Jurkat, Clone E6-1 (cell line): ENCODE data around the gene DPM1.
"Not testable (repeated sequence)": the region's sequence is repeated elsewhere in the genome, so short reads cannot be mapped to it uniquely, and the experiment has no call there.

Source experiments
- DNase-seq: peaks from one replicate; pipeline ENCODE4 v3.0.0-alpha.2; 2011; ENCODE audit warnings: low read depth, low spot score
- H3K4me3 ChIP-seq: 2 replicates; pipeline ENCODE4 v1.5.1; 2011; ENCODE audit warnings: mild to moderate bottlenecking, low read length, control low read depth, moderate library complexity

Gene DPM1

DNA sequence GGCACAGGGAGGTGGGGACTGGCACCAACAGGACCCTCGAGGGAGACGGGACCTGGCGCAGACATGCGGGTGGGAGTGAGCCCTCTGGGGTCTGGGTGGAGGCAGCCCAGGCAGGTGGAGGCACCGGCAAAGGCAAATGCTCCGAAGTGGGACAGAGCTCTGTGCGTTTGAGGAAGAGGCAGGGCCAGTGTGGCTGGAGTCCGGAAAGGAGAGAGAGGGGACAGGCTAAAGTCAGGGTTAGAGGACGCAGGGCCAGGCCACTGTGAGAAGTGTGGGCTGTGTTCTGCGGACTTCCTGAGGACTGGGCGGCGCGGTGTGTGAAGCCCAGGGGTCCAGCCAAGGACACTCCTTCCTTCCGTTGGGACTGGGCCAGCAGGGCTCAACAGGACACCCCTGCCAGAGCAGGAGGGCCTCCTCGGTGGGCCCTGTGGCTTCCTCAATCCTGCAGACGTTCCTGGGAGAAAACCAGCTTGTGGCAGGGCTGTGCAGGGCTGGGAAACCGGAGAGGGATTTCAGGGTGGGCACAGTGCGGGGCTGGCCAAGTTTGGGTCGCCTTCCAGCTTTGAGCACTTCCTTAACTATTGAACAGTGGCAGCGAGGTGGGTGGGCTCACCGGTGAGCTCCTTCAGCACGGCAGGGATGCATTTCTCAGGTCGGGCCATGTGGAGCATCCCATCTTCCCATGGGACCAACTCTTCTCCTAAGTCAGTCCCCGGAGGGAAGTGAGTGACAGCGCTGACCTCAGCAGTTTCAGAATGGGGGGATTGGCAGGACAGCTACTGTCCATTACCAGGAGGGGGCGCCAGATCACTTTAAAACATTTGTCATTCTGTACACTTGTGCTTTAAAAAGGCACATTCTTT lies 22.8 kb upstream of the DPM1 start:
- DNase-seq, result peak; percentile 47
- no peak overlapping the region for H3K4me3 ChIP-seq

DNA sequence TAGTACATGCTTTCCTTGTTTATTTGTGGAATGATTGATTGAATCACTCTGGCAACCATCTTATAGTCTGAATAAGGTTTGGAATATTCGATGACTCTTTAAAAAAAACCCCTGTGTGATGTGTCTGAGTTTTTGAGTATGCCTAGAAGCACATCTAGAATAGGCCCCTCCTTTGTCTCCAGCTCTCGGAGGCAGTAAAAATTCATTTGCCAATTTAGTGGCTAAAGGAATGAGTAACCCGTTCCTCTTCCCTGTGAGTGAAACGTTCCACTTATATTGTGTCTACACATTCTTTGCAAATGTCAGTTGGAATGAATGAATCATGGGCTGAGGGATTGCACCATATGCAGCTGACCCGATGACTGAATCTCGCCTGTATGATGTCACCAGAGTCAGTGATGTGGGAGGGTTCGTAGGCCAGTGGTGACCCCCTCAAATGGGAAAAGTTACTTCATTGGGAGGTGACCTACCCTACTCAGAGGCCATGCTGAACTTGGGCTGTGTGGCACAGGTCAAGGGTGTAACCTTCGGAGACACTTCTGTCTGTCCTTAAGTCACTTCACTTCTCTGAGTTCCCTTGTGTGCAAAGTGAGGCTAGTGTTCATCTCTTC lies 21.8 kb upstream of the DPM1 start:
- DNase-seq, result no peak
- no peak overlapping the region for H3K4me3 ChIP-seq

DNA sequence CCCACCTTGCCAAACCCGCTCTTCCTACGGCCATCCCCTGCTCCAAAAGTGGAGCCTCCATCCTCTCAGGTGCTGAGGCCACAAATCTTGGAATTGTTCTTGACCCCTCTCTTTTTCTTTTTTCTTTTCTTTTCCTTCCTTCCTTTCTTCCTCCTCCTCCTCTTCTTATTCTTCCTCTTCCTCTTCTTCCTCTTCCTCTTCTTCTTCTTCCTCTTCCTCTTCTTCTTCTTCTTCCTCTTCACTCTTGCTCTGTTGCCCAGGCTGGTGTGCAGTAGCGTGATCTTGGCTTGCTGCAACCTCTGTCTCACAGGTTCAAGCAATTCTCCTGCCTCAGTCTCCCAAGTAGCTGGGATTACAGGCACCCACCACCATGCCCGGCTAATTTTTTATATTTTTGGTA lies 20.2 kb upstream of the DPM1 start:
- not testable (repeated sequence) for DNase-seq, H3K4me3 ChIP-seq

DNA sequence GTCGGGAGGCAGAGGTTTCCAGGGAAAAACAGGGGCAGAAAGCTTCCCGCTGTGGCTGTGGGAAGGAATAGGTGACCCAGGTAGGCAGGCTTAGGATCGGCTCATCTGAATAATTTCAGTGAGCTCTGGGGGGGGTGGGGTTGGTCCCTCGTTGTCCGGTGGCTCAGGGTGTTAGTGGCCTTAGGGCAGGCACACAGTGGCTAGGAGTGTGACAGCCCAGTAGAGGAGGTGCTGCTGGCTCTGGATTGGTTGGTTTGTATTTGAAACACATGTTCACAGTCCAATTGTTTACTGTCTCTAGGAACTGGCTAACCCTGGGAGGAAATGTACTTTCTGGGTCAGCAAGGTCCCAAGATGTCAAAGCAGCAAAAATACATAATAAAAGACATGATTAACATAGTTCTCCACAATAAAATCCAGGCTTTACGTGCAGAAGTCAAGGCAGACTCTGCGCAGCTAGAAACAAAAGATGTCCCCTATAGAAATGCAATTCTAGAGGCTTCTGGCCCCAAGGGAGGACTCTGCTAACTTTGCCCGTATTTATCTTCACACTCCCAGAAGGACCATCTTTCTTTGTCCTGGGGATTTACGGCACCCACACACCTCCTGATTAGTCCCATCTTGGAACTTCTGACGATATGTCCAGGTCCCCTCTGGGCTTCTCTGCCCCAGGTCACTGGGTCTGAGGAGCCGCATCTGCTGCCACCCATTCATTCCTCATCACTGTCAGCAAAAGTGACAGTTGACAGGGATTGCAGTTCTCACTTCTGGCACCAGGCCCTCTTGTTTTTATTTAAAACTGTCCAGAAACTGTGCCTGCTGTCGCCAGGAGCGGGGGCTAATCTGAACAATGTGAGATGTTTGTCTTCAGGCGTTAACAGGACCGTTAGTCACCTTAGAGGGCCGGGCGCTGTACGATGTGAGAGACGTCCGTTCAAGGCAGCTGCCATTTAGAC lies 19.0 kb upstream of the DPM1 start:
- no peak for DNase-seq
- no peak overlapping the region for H3K4me3 ChIP-seq

DNA sequence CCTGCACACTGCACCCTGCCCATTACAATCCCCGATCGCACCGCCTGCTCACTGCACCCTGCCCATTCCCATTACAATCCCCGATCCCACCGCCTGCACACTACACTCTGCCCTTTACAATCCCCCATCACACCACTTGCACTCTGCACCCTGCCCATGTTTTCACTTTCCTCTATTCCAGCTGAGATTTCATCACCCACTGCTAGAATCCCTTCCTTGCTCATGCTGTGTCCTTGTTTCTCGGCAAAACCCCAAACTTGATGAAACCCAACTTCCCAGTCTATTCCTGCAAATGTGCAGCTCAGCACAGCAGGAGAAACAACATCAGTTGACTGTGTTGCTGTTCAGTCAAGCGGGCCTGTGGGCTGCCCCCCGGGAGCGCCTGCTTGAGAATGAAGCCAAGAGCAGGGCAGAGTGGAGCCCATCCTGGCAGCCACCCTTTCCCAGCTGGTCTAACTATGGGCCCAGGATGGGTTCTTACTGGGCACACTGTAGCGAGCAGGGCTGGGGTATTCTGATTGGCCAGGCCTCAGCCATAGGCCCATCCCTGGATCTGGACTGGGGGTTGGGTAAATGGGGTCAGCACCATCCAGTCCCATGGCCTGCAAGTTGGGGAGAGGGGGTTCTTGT lies 17.5 kb upstream of the DPM1 start:
- DNase-seq, result no peak

DNA sequence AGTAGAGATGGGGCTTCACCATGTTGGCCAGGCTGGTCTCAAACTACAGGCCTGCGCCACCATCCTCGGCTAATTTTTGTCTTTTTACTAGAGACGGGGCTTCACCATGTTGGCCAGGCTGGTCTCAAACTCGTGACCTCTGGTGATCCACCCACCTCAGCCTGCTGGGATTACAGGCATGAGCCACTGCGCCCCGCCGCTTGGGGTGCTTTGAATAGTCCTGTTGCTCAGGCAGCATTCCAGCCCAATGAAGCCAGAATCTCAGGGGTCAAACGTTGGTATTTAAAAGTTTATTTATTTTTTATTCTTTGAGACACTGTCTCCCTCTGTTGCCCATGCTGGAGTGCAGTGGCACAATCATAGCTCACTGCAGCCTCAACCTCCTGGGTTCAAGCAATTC lies 11.6 kb upstream of the DPM1 start:
- H3K4me3 ChIP-seq, result no peak overlapping the region
- DNase-seq, result no peak

More for the DNA sequence above, 17.5 kb upstream of the DPM1 start:
- no peak overlapping the region for H3K4me3 ChIP-seq

DNA sequence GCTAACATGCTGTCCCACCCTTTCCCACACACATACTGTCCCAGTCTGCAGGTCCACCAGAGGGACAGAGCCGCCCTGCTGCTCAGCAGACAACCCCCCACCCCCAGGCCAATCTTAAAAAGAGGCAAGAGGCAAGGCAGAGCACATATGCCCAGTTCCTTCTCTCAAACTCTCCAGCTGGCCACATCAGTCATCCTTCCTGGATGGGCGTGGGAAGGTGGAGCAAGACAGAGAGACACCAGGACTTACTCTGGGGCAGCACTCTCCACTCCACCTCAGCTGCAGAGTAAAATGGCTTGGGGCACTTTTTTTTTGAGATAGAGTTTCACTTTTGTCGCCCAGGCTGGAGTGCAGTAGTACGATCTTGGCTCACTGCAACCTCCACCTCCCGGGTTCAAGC lies 11.1 kb upstream of the DPM1 start:
- H3K4me3 ChIP-seq, result no peak overlapping the region
- DNase-seq, result no peak

DNA sequence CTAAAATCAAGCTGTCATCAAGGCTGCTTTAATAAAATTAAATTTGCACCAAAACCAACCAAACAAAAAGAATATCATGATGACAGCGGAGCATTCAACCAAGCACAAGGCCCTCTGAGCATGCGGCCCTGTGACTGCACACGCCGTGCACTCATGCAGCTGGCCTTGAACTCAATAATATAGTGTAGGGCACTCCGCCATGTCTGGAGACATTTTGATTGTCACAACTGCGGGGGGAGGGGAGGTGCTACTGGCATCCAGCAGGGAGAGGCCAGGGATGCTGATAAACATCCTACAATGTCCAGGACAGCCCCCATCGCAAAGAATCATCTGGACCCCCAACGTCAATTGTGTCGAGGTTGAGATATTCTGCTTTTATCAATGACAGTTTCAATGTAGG lies 10.0 kb upstream of the DPM1 start:
- no peak for DNase-seq
- no peak overlapping the region for H3K4me3 ChIP-seq

DNA sequence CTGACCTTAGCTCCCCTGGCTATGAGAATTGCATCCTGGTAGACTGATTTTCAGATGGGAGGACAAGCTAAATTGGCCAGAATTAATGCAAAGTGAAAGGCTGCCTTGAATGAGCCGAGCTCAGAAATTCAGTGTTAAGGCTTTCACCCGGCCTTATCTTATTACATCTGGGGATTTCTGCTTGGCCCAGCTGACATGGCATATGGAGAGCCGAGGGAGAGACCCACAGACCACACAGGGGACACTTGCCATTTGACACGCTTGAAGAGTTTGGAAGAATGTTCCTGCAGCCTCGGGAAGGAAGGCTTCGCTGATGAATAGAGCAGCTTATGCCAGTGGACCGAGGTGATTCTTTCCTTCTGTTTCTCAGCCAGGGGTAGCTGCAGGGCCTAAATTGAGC lies 9.3 kb upstream of the DPM1 start:
- DNase-seq, result no peak
- no peak overlapping the region for H3K4me3 ChIP-seq

DNA sequence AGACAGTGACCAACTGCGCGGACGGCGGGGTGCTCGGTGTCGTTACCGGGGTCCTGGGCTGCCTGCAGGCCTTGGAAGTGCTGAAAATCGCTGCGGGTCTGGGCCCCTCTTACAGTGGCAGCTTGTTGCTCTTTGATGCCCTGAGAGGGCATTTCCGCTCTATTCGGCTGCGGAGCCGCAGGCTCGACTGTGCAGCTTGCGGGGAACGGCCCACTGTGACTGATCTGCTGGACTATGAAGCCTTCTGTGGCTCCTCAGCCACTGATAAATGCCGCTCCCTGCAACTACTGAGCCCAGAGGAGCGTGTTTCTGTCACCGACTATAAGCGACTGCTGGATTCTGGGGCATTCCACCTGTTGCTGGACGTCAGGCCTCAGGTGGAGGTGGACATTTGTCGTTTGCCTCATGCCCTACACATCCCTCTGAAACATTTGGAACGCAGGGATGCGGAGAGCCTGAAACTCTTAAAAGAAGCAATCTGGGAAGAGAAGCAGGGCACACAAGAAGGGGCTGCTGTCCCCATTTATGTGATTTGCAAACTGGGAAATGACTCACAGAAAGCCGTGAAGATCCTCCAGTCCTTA lies 1.3 kb upstream of the DPM1 start:
- H3K4me3 ChIP-seq, result peak overlapping the region; percentile 98
- DNase-seq, result no peak

DNA sequence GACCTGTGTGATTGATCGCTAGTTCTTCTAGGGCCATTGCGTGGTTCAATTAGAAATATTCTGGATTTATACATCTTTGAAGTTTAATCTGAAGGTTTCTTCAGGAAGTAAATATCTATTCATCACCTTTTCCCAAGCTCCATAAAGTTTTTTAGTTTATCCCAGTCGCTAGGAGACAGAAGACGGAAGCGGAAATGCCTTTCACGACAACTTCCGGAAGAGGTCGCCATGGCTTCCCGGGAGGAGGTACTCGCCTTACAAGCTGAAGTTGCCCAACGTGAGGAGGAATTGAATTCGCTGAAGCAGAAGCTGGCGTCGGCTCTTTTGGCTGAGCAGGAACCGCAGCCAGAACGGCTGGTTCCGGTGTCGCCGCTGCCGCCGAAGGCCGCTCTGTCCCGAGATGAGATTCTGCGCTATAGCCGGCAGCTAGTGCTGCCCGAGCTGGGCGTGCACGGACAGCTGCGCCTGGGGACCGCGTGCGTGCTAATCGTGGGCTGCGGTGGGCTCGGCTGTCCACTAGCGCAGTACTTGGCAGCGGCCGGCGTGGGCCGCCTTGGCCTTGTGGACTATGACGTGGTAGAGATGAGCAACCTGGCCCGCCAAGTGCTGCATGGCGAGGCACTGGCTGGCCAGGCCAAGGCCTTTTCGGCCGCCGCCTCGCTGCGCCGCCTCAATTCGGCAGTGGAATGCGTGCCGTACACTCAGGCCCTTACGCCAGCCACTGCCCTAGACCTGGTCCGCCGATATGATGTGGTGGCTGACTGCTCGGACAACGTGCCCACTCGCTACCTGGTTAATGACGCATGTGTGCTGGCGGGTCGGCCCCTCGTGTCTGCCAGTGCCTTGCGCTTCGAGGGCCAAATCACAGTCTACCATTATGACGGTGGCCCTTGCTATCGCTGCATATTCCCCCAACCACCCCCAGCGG lies 547 bp upstream of the DPM1 start, which contains the start of gene MOCS3:
MOCS3 (plus strand) TSS at position 204 of the 928 bp plus-strand sequence; CDS start at position 229, 25 bp downstream.
- peak; percentile 90 for DNase-seq
- H3K4me3 ChIP-seq, result peak within 1 kb of the TSS; percentile 98

DNA sequence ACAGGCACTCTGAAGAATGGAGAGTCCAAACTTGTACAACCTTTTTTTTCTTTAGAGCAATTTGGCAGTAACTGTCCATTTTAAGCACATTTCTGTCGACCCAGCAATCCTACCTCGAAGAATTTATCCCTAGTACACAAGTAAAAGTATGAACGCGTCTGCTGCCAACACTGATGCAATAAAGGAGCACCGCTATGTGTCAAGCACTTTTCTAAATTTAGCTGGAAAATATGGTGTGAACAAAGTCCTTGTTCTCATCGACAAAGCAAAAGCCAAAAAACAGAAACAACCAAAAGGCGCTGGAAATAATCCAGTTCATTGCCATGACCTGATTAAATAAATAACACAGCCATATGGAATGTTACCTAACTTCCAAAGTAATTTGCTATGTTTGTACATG lies 1.1 kb downstream of the DPM1 start:
- no peak for DNase-seq
- peak overlapping the region; percentile 98 for H3K4me3 ChIP-seq

DNA sequence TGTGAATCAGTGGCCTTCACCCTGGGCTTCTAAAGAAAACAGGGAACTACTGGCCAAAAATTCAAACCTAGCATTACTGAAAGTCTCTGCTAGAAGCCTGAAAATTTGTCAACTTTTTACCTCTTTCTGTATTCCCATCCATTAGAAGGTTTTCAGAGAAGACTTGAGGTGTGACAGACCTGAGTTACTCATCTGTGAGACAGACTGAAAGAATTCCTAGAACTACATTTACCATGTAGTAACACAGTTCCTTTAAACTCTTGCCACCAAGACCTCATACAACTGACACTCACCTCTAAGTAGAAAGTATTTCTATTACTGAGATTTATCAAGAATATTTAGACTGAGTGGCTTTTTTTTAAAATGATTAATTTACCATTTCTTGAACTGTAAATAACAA lies 4.5 kb downstream of the DPM1 start:
- no peak for DNase-seq
- no peak overlapping the region for H3K4me3 ChIP-seq

DNA sequence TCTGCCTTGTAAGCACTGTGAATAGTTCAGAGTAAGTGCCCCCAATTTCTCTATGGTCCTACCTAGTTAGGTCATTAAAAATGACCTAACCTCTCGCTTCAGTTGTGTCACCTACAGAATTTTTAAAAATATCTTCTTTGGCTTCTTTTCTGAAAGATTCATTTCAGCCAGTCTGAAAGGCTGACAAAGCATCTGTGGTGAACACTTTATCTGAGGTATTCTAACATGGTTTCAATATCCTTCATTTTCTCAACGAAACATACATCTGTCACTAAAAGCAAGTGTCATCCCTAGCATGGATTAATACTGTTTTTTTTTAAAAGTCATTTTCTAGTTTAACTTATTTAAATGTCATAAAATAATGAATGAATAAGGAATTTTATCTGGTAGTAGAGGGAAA lies 5.1 kb downstream of the DPM1 start:
- no peak overlapping the region for H3K4me3 ChIP-seq
- DNase-seq, result no peak

DNA sequence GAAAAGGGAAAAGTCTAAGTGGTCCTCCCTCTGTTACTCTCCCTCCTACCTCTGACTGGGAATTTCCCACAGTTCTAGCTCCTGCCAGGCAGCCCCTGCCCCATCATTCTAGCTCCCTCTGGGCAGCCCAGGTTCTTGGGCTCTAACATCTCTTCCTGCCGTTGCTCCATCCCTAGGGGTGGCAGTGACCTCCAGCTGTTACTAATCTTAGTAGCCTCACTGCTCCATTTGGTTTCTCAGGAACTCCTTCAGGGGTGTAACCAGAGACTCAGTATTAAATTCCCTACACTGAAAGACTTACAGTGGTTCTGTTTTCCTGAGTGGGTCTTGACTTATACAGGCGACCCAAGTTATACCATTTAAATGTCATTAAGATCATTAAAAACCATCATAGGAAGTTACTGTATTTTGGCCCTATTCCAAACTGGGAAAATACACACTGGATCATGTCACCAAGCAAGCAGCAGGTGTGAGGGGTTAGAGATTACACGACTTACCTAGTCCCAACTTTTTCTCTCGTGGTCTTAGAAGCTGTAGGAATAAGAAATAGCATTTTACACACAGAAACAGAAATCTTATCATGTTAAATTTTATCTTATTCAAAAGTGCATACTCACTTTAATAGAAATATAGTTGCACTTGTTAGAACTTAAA lies 10.1 kb downstream of the DPM1 start:
- DNase-seq, result no peak
- no peak overlapping the region for H3K4me3 ChIP-seq

DNA sequence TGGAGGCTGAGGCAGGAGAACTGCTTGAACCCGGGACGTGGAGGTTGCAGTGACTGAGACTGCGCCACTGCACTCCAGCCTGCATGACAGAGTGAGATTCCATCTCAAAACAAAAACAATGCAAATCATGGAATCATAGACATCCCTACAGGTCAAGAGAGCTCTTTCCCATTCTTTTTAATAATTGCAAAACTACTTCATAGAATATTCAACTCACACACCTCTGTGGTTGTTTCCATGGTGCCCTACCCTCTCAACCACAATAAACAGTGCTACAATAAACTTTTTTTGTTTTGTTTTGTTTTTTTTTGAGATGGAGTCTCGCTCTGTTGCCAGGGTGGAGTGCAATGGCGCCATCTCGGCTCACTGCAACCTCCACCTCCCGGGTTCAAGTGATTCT lies 15.3 kb downstream of the DPM1 start:
- DNase-seq, result no peak
- no peak overlapping the region for H3K4me3 ChIP-seq

DNA sequence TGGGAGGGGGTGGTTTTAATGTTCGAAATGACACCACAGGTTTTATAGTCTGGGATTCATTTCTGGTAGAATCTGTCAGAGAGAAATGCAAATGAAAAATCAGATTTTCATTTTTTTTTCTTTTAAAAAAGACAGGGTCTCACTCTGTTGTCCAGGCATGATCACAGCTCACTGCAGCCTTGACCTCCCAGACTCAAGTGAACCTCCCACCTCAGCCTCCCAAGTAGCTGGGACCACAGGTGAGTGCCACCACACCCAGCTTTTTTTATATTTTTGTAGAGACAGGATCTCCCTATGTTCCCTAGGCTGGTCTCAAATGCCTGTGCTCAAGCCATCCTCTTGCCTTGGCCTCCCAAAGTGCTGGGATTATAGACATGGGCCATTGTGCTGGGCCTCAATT lies 24.7 kb downstream of the DPM1 start:
- no peak for DNase-seq
- no peak overlapping the region for H3K4me3 ChIP-seq
